GM19468 (cell line): ENCODE measurements around the gene SPATA18.

Source experiments
- ATAC-seq: cut with Tn5 transposase; IDR thresholded peaks from one replicate; pipeline ENCODE4 v1.9.1; 2021; ENCODE audit warnings: mild to moderate bottlenecking, moderate library complexity, moderate number of reproducible peaks; ENCODE audit not compliant: unreplicated experiment; ENCODE audit errors: extremely low read depth

SPATA18 gene

DNA sequence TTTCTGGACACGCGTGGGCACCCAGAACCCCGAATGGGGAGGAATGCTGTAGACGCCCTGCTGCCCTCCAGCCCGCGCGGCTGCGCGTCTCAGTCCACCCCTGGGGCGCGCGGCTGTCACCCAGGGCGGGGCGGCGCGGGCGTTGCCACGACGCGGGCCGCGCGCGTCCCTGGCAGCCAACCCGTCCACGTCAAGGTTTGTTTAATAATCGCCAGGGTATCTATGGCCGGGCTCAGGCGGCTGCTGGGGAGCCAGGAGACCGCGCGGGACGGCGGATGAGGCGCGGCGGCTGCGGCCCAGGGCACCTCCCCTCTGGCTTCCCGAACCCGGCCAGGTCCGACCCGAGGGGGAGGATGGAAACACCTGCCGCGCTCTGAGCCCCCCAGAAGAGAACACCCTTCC is at the start of gene SPATA18:
Gene SPATA18 (plus strand): TSS at position 92 of the 402 bp plus-strand sequence. CDS start 401 bp downstream, outside the sequence.
- no peak for ATAC-seq

DNA sequence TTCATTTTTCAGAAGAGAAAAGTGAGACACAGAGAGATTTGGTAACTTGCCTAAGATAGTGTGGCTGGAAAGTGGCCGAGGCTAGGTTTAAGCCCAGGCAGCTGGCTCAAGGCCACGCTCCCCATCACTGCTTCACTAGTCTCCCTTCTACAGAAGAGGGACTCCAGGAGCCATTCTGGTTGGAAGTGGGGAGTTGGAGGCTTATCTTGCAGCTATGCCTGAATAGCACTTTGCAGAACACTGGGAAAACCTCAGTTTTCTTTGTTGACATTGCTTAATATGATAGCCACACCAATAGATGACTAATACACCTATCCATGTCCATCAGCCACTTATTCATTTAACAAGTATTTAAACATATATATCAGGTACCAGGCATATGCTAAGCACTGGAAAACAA is 49.5 kb upstream of the SPATA18 start:
- ATAC-seq, result no peak

DNA sequence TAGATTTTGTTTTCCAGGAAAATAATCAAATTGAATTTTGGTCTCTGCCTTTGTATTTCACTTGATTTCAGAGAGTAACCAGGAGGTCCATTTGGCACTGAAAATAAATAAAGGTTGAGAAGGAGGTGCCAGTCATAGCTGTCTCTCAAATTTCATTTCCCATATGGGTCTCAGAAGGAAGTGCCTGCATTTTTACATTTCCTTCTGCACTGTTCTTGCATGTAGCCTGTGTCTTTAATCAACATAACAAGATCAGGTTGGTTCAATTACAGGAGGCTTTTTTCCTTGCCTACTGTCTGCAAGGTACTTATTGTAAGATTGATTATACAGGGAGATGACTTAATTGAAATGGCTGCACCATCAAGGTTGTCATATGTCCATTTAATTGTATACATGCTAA is 46.7 kb upstream of the SPATA18 start:
- ATAC-seq, result no peak

- ATAC-seq, result no peak
These were observed 45.4 kb upstream of the SPATA18 start for GRCh38 chr4:52005604-52006273.

- ATAC-seq, result no peak
These were observed 44.2 kb upstream of the SPATA18 start for GRCh38 chr4:52006887-52007286.

GRCh38 chr4:52010986-52011385 is 40.1 kb upstream of the SPATA18 start:
- no peak for ATAC-seq

DNA sequence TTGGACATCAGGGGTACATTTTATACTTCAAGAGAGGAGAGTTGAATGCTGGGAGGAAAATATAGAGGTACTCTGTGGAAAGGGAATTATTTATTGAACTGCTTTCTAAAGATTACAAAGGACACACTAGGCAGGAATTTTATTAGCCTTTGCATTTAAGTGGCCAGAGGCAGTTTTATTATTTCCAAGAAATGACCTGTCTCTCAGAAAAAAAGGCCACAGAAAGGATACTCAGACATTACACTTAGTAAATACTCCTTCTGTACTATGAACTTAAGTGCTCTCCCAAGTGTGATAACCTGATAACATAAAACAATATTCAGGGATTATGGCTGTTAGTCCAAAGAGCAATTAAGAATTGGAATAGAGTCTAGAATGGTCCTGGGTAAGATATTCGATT is 38.5 kb upstream of the SPATA18 start:
- no peak for ATAC-seq

DNA sequence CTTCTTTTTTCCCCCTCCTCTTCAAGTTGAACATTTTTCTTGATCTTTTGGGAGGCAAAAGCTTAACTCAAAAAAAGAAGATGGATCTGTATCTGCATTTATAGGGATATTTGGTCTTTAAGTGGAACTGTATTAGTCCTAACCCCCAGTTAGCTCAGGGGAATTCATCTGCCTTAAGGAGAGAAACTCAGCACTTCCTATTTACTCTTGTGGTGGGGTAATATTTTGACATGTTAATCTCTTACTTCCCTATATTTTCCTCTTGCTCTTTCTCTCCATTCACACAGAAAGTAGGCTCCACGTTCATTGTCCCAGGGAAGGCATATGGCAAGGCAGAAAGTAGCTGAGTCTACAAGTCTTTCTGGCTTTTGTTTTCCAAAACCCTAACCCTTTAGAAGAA is 36.2 kb upstream of the SPATA18 start:
- no peak for ATAC-seq

DNA sequence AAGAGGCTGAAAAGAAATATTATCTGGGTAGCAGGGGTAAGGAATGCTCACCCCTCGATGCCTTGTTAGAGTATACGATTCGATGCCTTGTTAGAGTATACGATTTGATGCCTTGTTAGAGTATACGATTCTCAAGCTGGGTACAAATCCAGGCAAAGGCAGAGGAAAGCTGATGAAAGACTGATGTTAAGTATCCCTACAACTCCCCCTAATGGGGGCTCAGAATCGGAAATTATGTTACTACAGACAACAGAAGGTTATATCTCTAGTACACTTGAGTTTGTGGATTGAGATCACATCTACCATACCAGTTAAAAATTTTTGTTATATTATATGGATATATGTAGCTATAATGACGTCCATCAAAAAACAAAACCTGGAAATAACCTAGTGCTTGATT is 35.7 kb upstream of the SPATA18 start:
- no peak for ATAC-seq

DNA sequence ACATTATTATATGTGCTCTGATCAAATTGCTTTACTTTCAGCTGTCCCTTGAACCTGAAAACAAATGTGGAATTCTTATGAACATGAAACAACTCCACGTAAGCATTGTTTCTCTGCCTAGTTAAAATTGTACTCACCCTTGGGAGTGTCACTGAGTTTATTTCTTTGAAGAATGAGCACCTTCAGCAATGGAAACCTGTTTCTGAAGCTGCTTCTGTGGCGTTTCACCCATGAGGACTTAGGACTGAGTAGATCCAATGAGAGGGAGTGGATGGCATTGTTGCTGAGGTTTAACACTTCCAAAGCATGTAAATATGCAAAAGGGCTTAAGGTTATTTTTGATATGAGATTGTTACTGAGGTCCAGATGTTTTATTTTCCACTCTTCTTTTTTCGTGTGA is 34.1 kb upstream of the SPATA18 start:
- no peak for ATAC-seq

GRCh38 chr4:52017814-52018213 is 33.3 kb upstream of the SPATA18 start:
- ATAC-seq, result no peak

DNA sequence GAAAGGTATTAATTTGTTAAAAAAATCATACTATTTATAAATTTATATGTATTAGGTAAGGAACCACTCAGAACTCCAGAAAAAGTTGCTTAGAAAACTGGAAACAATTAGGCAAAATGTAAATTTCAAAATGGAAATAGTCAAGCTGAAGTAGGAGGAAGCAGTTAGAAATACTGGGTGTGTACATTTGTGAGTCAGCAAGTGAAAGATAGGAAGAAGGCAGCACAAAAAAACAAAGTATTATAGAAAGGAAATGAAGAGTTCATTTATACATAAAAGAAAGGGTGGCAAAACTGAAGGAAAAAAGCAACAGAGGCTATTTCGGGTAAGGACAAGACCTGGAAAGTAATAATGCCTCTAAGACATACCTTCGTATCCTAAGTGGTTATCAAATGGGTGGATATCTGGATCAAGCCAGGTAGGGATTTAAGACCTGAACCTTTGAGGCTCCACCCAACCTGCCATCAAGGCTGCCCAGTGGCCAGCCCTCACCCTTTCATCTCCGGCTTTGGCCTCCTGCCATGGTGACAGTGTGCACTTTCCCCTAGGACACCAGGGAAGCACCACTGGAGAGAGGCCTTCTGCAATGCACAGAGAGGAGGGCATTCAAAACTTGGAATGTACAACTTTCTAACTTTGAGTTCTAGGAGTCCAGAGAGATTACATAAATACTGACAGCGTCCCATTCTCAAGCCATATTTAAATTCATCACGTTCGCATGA is 31.0 kb upstream of the SPATA18 start, which contains the start of gene LRRC66:
Gene LRRC66 (minus strand): TSS at position 428 of the 722 bp plus-strand sequence. CDS start 2,750 bp downstream, outside the sequence.
- no peak for ATAC-seq

DNA sequence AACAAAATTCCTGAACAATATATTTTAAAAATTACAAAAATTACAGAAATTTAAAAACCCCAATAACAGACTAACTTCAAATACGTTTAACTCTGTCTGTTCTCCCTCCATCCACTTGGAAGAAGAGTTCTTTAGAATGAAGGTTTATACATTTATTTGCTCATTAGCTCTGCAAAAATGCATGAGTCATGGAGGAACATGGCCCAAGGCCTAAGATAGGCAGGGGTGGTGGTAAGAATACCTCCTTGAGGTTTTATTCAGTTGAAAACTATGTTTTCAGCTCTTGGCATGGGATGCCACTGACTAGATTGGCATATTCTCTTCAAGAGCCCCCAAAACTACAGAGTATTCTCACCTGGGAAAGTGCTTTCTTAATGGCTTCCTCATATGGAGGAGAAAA is 22.1 kb upstream of the SPATA18 start:
- no peak for ATAC-seq

GRCh38 chr4:52032005-52032404 is 19.1 kb upstream of the SPATA18 start:
- ATAC-seq, result no peak

DNA sequence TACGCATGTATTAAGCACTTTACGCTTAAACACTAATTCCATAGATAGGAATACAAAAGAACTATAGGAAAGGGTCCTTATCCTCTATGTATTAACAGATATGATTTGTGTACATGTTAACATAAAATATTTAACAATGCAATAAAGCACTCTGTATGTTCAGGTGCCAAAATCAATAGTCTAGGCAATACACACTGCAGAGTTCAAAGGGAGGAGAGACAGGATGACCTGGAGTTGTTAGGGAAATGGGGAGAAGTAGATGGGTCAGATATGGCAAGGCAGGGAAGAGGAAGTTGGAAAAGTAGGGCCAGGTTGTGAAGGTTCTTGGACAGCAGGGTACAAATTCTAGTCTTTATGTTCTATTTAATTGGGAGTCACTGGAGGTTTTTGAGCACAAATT is 15.9 kb upstream of the SPATA18 start:
- ATAC-seq, result no peak

GRCh38 chr4:52036886-52037530 is 14.1 kb upstream of the SPATA18 start:
- no peak for ATAC-seq

DNA sequence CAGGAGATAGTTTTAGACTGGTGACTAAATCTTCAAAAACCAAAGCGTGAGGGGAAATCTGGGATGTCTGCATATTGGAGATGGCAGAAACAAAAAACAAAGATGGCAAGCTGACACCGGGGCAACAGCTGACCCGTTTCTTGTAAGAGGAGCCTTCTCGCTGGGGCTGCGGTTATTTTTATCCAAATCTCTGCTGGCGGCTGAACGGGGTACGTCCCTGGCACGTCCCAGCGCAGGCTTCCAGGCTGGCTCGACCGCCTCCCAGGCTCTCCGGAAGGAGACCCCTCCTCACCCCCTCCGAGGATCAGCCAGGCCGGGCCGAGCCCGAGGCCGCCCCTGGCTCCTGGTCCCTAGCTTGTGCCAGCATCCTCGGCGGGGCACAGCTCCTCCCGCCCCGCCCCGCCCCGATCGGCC is 13.4 kb upstream of the SPATA18 start:
- ATAC-seq, result peak; percentile 24

- ATAC-seq, result peak; percentile 31
These were observed 12.8 kb upstream of the SPATA18 start, which contains the start of gene SGCB for GRCh38 chr4:52038103-52038912. Gene SGCB, minus strand, starts transcription at chr4:52038299. Its CDS starts 40 bp downstream, at chr4:52038259.

GRCh38 chr4:52045028-52045427 is 6.1 kb upstream of the SPATA18 start:
- no peak for ATAC-seq

- ATAC-seq, result no peak
These were observed 1.8 kb upstream of the SPATA18 start for GRCh38 chr4:52049266-52049665.
